ENCODE results near the gene KRTAP10-7. TPM values are rescaled to one million over a fixed set of nuclear protein-coding genes. Genes with fewer than 3 reads are reported as not detected.
"Not testable (repeated sequence)": the region's sequence is repeated elsewhere in the genome, so short reads cannot be mapped to it uniquely, and the experiment has no call there.

KRTAP10-7 gene
- total RNA-seq, 8 experiments from 2014 or later = 0.13 to 0.47 (median 0.20) TPM; not detected in 5

DNA sequence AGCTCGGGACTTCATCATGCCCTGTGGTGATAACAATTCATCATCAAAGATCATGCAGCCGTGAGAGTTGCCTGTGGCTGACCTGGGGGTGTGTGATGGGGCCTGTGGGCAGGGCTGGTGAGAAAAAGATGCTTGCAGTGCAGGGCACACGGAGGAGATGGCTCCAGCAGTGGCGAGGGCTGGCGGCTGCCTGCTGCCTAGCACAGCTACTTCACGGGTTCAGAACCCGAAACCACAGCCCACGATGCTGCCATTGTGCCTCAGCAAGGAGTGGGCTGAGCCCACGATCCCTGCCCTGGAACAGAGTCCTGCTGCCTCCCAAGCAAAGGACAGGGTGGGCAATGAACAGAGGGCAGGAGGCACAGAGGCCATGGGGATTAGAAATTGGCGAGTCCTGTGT, 25.9 kb downstream of the KRTAP10-7 start:
- Histone ChIP-seq H3K4me1 (replicated peaks in 1 of 2) (no peaks in the 10 kb centered on the region), H3K27ac (no peak overlapping the region), H3K4me3 (no peak overlapping the region)
- in situ Hi-C loops (cut with MboI; ENCODE audit: low pct_unique_long_range_greater_than_20kb in 2 of 9, low sequenced_read_pairs in 9 of 9, unreplicated experiment in 9 of 9) = no loop called here
- ATAC-seq (replicated peaks in 6 of 8) = no peak
- 14 to 100% (median 75%) methylated on average over 1 to 10 of the region's 10 CpGs; no CpG with 5 or more reads in 4 of the 10 experiments for WGBS, 10 experiments

DNA sequence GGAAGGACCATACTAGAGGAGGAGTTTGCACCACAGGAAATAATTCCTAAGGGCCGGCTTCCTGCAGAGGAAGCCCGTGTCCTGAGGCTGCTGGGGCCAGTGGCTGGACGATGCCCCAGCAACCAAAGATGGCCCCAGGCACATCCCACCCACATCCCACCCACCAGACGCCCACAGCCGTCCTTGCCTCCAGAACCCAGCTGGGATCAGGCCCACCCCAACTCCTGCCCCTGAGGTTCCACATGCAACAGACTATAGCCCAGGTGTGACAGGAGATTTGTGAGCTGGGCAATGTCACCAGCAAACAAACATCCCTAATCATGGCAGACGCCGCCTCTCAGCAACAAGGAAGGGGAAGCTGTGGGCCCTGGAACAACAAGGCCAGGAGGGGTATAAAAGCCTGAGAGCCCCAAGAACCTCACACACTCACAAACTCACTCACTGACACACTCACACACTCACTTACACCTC, 26.3 kb downstream of the KRTAP10-7 start, which contains the start of gene KRTAP10-9:
KRTAP10-9 (plus strand) TSS at position 421 of the 471 bp plus-strand sequence. CDS start 79 bp downstream, outside the sequence.
- no peak within 1 kb of the TSS for H3K4me3 ChIP-seq
- no peak for ATAC-seq (replicated peaks in 6 of 8)
- H3K4me1 ChIP-seq (replicated peaks in 1 of 2) = no peaks in the 10 kb centered on the region
- 80% methylated on average over 1 of the region's 7 CpGs; no CpG with 5 or more reads in 9 of the 10 experiments for WGBS, 10 experiments
- H3K27ac ChIP-seq = no peak within 1 kb of the TSS
- in situ Hi-C loops (cut with MboI; ENCODE audit: low pct_unique_long_range_greater_than_20kb in 2 of 9, low sequenced_read_pairs in 9 of 9, unreplicated experiment in 9 of 9) = no loop called here

DNA sequence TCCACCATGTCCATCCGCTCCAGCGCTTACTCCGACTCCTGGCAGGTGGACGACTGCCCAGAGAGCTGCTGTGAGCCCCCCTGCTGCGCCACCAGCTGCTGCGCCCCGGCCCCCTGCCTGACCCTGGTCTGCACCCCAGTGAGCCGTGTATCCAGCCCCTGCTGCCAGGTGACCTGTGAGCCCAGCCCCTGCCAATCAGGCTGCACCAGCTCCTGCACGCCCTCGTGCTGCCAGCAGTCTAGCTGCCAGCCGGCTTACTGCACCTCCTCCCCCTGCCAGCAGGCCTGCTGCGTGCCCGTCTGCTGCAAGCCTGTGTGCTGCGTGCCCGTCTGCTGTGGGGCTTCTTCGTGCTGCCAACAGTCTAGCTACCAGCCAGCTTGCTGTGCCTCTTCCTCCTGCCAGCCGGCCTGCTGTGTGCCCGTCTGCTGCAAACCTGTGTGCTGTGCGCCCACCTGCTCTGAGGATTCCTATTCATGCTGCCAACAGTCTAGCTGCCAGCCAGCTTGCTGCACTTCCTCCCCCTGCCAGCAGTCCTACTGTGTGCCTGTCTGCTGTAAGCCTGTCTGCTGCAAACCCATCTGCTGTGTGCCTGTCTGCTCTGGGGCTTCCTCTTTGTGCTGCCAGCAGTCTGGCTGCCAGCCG, 26.9 kb downstream of the KRTAP10-7 start:
- H3K4me3 ChIP-seq; H3K27ac ChIP-seq; in situ Hi-C loops (cut with MboI; ENCODE audit: low pct_unique_long_range_greater_than_20kb in 2 of 9, low sequenced_read_pairs in 9 of 9, unreplicated experiment in 9 of 9); ATAC-seq (replicated peaks in 6 of 8); H3K4me1 ChIP-seq (replicated peaks in 1 of 2): not testable (repeated sequence)
- WGBS, 10 experiments = 0% methylated on average over 1 of the region's 20 CpGs; no CpG with 5 or more reads in 8 of the 10 experiments

DNA sequence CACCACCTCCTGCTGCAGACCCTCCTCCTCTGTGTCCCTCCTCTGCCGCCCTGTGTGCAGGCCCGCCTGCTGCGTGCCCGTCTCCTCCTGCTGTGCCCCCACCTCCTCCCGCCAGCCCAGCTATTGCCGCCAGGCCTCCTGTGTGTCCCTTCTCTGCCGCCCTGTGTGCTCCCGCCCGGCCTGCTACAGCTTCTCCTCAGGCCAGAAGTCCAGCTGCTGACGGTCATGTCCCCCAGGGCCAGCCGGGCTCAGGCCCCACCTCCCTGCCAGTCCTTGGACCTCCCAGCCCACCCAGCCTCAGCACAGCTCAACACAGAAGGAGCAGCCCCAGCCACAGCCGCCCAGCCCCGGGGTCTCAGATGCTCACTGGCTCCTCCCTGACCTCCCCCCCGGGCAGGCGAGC, 27.4 kb downstream of the KRTAP10-7 start:
- H3K4me3 ChIP-seq; in situ Hi-C loops (cut with MboI; ENCODE audit: low pct_unique_long_range_greater_than_20kb in 2 of 9, low sequenced_read_pairs in 9 of 9, unreplicated experiment in 9 of 9); H3K4me1 ChIP-seq (replicated peaks in 1 of 2); H3K27ac ChIP-seq: not testable (repeated sequence)
- 52% methylated on average over 5 of the region's 15 CpGs; no CpG with 5 or more reads in 9 of the 10 experiments for WGBS, 10 experiments
- peak in 4 of 8 experiments; percentile 26 to 32 (median 30) for ATAC-seq (replicated peaks in 6 of 8)

- WGBS, 10 experiments = 8 to 92% (median 30%) methylated on average over 2 to 7 of the region's 18 CpGs; no CpG with 5 or more reads in 7 of the 10 experiments
- in situ Hi-C loops (cut with MboI; ENCODE audit: low pct_unique_long_range_greater_than_20kb in 2 of 9, low sequenced_read_pairs in 9 of 9, unreplicated experiment in 9 of 9) = no loop called here
- Histone ChIP-seq H3K4me3 (no peak overlapping the region), H3K4me1 (replicated peaks in 1 of 2) (no peaks in the 10 kb centered on the region), H3K27ac (no peak overlapping the region)
- ATAC-seq (replicated peaks in 6 of 8) = peak in 4 of 8 experiments; percentile 24 to 94 (median 50)
These were observed 28.5 kb downstream of the KRTAP10-7 start for GRCh38 chr21:44628707-44629391.

DNA sequence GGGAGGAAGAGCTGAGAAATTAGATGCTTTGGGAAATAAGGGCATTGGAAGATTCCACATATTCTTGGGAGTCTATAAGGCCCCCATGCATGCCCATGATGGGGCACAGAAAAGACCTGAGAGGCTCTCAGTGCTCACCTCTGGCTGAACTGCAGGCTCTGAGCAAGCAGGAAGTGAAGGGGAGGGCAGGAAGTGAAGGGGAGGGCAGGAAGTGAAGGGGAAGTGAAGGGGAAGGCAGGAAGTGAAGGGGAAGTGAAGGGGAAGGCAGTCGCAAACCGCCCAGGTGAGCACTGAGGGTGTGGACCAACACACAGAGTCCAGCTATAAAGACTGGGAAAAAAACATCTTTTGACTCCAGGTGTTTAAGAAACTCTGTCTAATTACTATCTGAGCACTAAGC, 30.0 kb downstream of the KRTAP10-7 start:
- ATAC-seq (replicated peaks in 6 of 8) = no peak
- Histone ChIP-seq H3K4me1 (replicated peaks in 1 of 2) (no peaks in the 10 kb centered on the region), H3K4me3 (no peak overlapping the region), H3K27ac (no peak overlapping the region)
- in situ Hi-C loops (cut with MboI; ENCODE audit: low pct_unique_long_range_greater_than_20kb in 2 of 9, low sequenced_read_pairs in 9 of 9, unreplicated experiment in 9 of 9) = no loop called here
- 100% methylated on average over 2 of the region's 2 CpGs; no CpG with 5 or more reads in 9 of the 10 experiments for WGBS, 10 experiments

DNA sequence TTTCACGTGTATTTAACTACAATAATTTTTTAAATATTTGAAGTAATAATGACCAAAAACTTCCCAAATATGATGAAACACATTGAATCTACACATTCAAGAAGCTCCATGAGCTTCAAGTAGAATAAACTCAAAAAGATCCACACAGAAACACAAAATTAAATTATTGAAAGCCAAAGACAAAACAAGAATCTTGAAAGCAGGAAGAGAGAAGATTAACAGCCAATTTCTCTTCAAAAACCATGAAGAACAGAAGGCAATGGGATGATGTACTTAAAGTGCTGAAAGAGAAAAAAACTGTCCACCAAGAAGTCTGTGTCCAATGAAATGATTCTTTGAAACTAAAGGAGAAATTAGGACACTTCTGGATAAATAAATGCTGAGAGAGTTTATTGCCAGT, 31.7 kb downstream of the KRTAP10-7 start:
- Histone ChIP-seq H3K4me3 (no peak overlapping the region), H3K4me1 (replicated peaks in 1 of 2) (no peaks in the 10 kb centered on the region), H3K27ac (no peak overlapping the region)
- 20 to 100% (median 75%) methylated on average over 1 of the region's 1 CpG; no CpG with 5 or more reads in 1 of the 10 experiments for WGBS, 10 experiments
- in situ Hi-C loops (cut with MboI; ENCODE audit: low pct_unique_long_range_greater_than_20kb in 2 of 9, low sequenced_read_pairs in 9 of 9, unreplicated experiment in 9 of 9) = no loop called here
- no peak for ATAC-seq (replicated peaks in 6 of 8)

DNA sequence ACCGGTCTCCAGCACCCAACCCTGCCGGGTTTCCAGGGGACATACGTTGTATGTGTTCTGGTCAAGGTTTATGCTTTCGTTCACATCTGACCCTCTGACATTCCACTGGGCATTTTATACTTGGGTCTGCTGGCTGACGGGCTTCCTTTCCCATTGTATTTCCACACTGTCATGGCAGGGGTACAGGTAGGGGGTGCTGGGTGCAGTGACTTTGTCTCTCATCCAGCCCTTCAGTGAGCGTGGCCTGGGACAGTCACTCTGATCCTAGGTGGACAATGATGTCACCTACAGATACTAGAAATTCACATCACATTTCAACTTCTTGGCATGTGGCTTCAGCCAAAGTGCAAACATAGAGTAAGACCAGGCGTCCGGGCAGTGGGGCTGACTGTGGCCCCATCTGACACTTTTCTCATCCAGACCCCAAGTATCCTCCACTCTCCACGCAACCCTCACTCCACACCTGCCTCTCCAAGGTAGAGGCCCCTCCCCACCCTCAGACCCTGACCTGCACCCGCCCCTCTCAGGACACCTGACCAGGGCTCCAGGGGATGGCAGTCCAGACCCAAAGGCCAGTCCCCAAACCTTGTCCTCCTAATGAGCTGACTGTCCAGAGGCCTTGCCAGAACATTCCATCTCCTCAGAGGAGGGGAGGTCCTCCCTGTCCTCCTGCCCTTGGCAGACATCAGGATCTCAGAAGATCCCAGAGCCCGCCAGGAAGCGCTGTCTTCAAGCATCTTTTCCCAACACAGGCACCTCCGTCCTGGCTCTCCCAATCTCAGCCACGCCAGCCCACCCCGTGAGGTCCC, 36.0 kb downstream of the KRTAP10-7 start:
- in situ Hi-C loops (cut with MboI; ENCODE audit: low pct_unique_long_range_greater_than_20kb in 2 of 9, low sequenced_read_pairs in 9 of 9, unreplicated experiment in 9 of 9) = no loop called here
- WGBS, 10 experiments = 16 to 100% (median 79%) methylated on average over 2 to 6 of the region's 15 CpGs; no CpG with 5 or more reads in 3 of the 10 experiments
- no peak for ATAC-seq (replicated peaks in 6 of 8)
- no peak overlapping the region for H3K4me3 ChIP-seq
- H3K4me1 ChIP-seq (replicated peaks in 1 of 2) = no peaks in the 10 kb centered on the region
- H3K27ac ChIP-seq = no peak overlapping the region

GRCh38 chr21:44637018-44637850, 36.8 kb downstream of the KRTAP10-7 start, which contains the start of gene KRTAP10-10:
TSS of gene KRTAP10-10 (plus strand) at chr21:44637356. CDS start at chr21:44637418, 62 bp downstream.
- 0 to 60% (median 17%) methylated on average over 1 to 3 of the region's 21 CpGs; no CpG with 5 or more reads in 7 of the 10 experiments for WGBS, 10 experiments
- in situ Hi-C loops (cut with MboI; ENCODE audit: low pct_unique_long_range_greater_than_20kb in 2 of 9, low sequenced_read_pairs in 9 of 9, unreplicated experiment in 9 of 9) = no loop called here
- Histone ChIP-seq H3K4me3 (no peak within 1 kb of the TSS), H3K27ac (no peak within 1 kb of the TSS), H3K4me1 (replicated peaks in 1 of 2) (no peaks in the 10 kb centered on the region)
- ATAC-seq (replicated peaks in 6 of 8) = peak in 5 of 8 experiments; percentile 75 to 95 (median 93)

GRCh38 chr21:44637851-44638348, 37.5 kb downstream of the KRTAP10-7 start:
- 75% methylated on average over 2 of the region's 12 CpGs; no CpG with 5 or more reads in 9 of the 10 experiments for WGBS, 10 experiments
- ATAC-seq (replicated peaks in 6 of 8) = peak in 1 of 8 experiments; percentile 10
- in situ Hi-C loops (cut with MboI; ENCODE audit: low pct_unique_long_range_greater_than_20kb in 2 of 9, low sequenced_read_pairs in 9 of 9, unreplicated experiment in 9 of 9); H3K4me1 ChIP-seq (replicated peaks in 1 of 2); H3K4me3 ChIP-seq; H3K27ac ChIP-seq: not testable (repeated sequence)

- H3K27ac ChIP-seq; H3K4me3 ChIP-seq; H3K4me1 ChIP-seq (replicated peaks in 1 of 2); ATAC-seq (replicated peaks in 6 of 8); in situ Hi-C loops (cut with MboI; ENCODE audit: low pct_unique_long_range_greater_than_20kb in 2 of 9, low sequenced_read_pairs in 9 of 9, unreplicated experiment in 9 of 9): not testable (repeated sequence)
- WGBS, 10 experiments = 100% methylated on average over 2 of the region's 21 CpGs; no CpG with 5 or more reads in 9 of the 10 experiments
These were observed 38.3 kb downstream of the KRTAP10-7 start for GRCh38 chr21:44638506-44639330.
